ENCODE data around the gene HAX1. TPM values are rescaled to one million over a fixed set of nuclear protein-coding genes. Genes with fewer than 3 reads are reported as not detected.

The HAX1 gene
- total and polyA plus RNA-seq, 2 of the 8 experiments (the other 6 are each of a cell fraction or from before 2014, with no cell fraction given) = 82.2 to 115 TPM

DNA sequence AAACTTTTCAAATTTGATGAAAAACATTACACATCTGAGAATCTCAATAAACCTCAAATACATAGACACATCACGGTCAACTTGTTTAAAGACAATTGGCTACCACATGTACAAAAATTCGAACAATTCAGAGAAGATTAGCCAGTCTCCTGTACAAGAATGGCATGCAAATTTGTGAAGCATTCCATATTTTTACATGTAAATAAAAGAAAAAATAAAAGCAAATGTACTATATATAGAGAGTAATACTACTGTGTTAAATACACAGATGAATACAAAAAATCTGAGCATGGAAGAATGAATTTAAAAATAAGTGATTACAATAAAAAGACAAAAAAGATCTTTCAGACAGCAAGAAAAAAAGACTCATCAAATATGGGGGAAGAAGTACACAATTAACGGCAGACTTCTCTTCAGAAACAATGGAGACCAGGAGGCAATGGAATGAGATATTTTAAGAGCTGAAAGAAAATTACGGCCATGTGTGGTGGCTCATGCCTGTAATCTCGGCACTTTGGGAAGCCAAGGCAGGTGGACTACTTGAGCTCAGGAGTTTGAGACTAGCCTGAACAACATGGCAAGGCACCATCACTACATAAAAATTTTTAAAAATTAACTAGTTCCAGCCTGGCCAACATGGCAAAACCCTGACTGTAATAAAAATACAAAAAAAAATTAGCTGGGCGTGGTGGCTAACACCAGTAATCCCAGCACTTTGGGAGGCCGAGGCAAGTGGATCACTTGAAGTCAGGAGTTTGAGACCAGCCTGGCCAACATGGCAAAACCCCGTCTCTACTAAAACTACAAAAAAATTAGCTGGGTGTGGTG, 23.2 kb downstream of the HAX1 start:
- no peak overlapping the region for H4K5ac ChIP-seq (ENCODE audit: insufficient read length, low read depth, low read length)
- no peak overlapping the region for H3K23ac ChIP-seq (ENCODE audit: insufficient read length)
- no peak overlapping the region for H3K4ac ChIP-seq (replicated peaks; ENCODE audit: insufficient read length, low read depth, low read length)
- CTCF ChIA-PET (ENCODE audit: partially characterized antibody) = interaction anchor here (0.6 to 2.8 kb wide), 6 partner anchors 19 to 112 kb away, joined by 3 to 10 read pairs (median 4); no protein-coding TSS in a partner anchor
- no peak for TF ChIP-seq SIRT6 (IDR thresholded peaks at IDR 0.05; ENCODE audit: low read length)
- DNase-seq (ENCODE audit: low read depth in 1 of 2, low spot score in 2 of 2) = no peak
- POLR2A ChIA-PET (ENCODE audit: partially characterized antibody) = interaction anchor here (0.7 kb wide), 1 partner anchor 11 kb away, joined by 3 read pairs; no protein-coding TSS in a partner anchor
- no peak overlapping the region for H2BK15ac ChIP-seq (ENCODE audit: low read length)
- H2BK5ac ChIP-seq (ENCODE audit: low read depth, low read length) = no peak overlapping the region
- H3K79me2 ChIP-seq (ENCODE audit: control insufficient read depth in 1 of 2, insufficient read depth in 2 of 2, low read length in 2 of 2) = no peaks in the 10 kb centered on the region
- no peak overlapping the region for H3K4me2 ChIP-seq (ENCODE audit: insufficient read depth in 1 of 2, low read depth in 2 of 2, low read length in 2 of 2)
- FAIRE-seq = no peak
- H3K27me3 ChIP-seq (replicated peaks in 1 of 4; ENCODE audit: control insufficient read depth in 3 of 4, extremely low read depth in 1 of 4, insufficient read depth in 3 of 4, low read length in 3 of 4) = no peaks in the 10 kb centered on the region
- H2BK20ac ChIP-seq (ENCODE audit: low read length) = no peak overlapping the region
- H3K18ac ChIP-seq (ENCODE audit: extremely low read depth, low read length) = no peak overlapping the region
- no peak overlapping the region for H4K91ac ChIP-seq (replicated peaks; ENCODE audit: insufficient read length, low read length)
- H2AK5ac ChIP-seq (ENCODE audit: low read depth, low read length) = no peak overlapping the region
- no peaks in the 10 kb centered on the region for H3K79me1 ChIP-seq (ENCODE audit: low read depth, low read length)
- H3K36me3 ChIP-seq (ENCODE audit: control insufficient read depth in 2 of 4, insufficient read depth in 4 of 4, low read length in 3 of 4) = no peaks in the 10 kb centered on the region
- no peak overlapping the region for H2AFZ ChIP-seq (ENCODE audit: low read length)
- no peak overlapping the region for H2BK120ac ChIP-seq (replicated peaks; ENCODE audit: low read depth, low read length)
- WGBS, 2 experiments (ENCODE audit: extremely low coverage in 1 of 2, insufficient coverage in 1 of 2, insufficient read length in 1 of 2, insufficient replicate concordance in 2 of 2, low coverage in 1 of 2, low lambda C conversion rate in 2 of 2, missing lambda C conversion rate in 1 of 2) = 83% methylated on average over 8 of the region's 8 CpGs; no CpG with 5 or more reads in 1 of the 2 experiments
- no peak overlapping the region for H3K27ac ChIP-seq (ENCODE audit: low read depth, low read length)
- H4K8ac ChIP-seq (ENCODE audit: extremely low read depth, insufficient read depth, low read length) = no peak overlapping the region
- H3K9ac ChIP-seq (replicated peaks in 1 of 4; ENCODE audit: extremely low read depth in 1 of 4, low read depth in 3 of 4, low read length in 3 of 4) = no peak overlapping the region
- no peak overlapping the region for H3K4me3 ChIP-seq (ENCODE audit: extremely low read depth in 1 of 4, insufficient read depth in 2 of 4, low read depth in 3 of 4, low read length in 4 of 4)
- no peak overlapping the region for H3K56ac ChIP-seq (replicated peaks; ENCODE audit: insufficient read length, low read depth, low read length)
- H3K4me1 ChIP-seq (replicated peaks in 1 of 4; ENCODE audit: control insufficient read depth in 3 of 4, insufficient read depth in 4 of 4, low read length in 3 of 4) = no peaks in the 10 kb centered on the region
- H3K9me3 ChIP-seq (ENCODE audit: insufficient read depth in 2 of 2, low read depth in 1 of 2, low read length in 1 of 2) = peaks cover 7 to 8% of the 10 kb centered on the region in 2 experiments
- H4K20me1 ChIP-seq (replicated peaks in 1 of 2; ENCODE audit: control insufficient read depth in 1 of 2, insufficient read depth in 2 of 2, low read length in 2 of 2) = no peaks in the 10 kb centered on the region
- H3K14ac ChIP-seq (ENCODE audit: insufficient read length) = no peak overlapping the region
- no peak overlapping the region for H2BK12ac ChIP-seq (ENCODE audit: low read depth, low read length)
- H3K23me2 ChIP-seq (ENCODE audit: low read depth, low read length) = peaks cover 3% of the 10 kb centered on the region; the same call in 1 of the 2 replicates

Data from H1 (cell line).